Astrocyte (in vitro differentiated cells and primary cell): Measurements from ENCODE around the gene MAGI1.

Experiments
- CTCF ChIP-seq: IDR thresholded peaks from 2 replicates; pipeline ENCODE4 v1.5.1; 2011; ENCODE audit warnings: low read depth, mild to moderate bottlenecking, inconsistent platforms, low read length, moderate library complexity; ENCODE audit not compliant: insufficient read depth
- EZH2 ChIP-seq: IDR thresholded peaks from 2 replicates; pipeline ENCODE4 v1.6.1; 2012; ENCODE audit warnings: mild to moderate bottlenecking, low read length, inconsistent platforms; ENCODE audit not compliant: insufficient read depth

GRCh38 chr3:65607101-65607500, 431.6 kb downstream of the MAGI1 start:
- TF ChIP-seq EZH2 (no peak), CTCF (no peak)
